OCI-LY7 (cell line): Measurements from ENCODE around the gene BTRC. TPM values are rescaled to one million over a fixed set of nuclear protein-coding genes. Genes with fewer than 3 reads are reported as not detected.
"Not testable (repeated sequence)": the region's sequence is repeated elsewhere in the genome, so short reads cannot be mapped to it uniquely, and the experiment has no call there.

ENCODE experiments used
- BruUV-seq: library from RNA; stranded (reverse); fragments of 400-500 nt; replicated peaks from 2 replicates; lab custom pipeline; 2021; lab: Mats Ljungman, UMichigan
- CTCF ChIA-PET: fragments of 300-600 bp; sonication (Branson Sonifier 250); formaldehyde crosslinking; loops from one replicate; lab custom pipeline; 2022; ENCODE audit warnings: antibody characterized with exemption; ENCODE audit not compliant: unreplicated experiment; lab: Charles Lee
- POLR2A ChIA-PET: fragments of 300-600 bp; sonication (Branson Sonifier 250); formaldehyde crosslinking; loops from one replicate; lab custom pipeline; 2022; ENCODE audit warnings: antibody characterized with exemption; lab: Charles Lee
- DNase-seq: peaks from one replicate; pipeline ENCODE4 v3.0.0-alpha.2; 2015; ENCODE audit warnings: low spot score
- H2AFZ ChIP-seq: fragments of 200-600 bp; sonication (generic), shearing (Covaris generic); 2 replicates; pipeline ENCODE4 v1.6.1; 2014; ENCODE audit warnings: mild to moderate bottlenecking, antibody characterized with exemption, low read length, moderate library complexity
- H3K27ac ChIP-seq: fragments of 200-600 bp; sonication (generic); 2 replicates; pipeline ENCODE4 v1.5.1; 2014; ENCODE audit warnings: mixed run types, low read depth, mild to moderate bottlenecking, moderate library complexity, low read length, inconsistent platforms; ENCODE audit not compliant: poor library complexity, severe bottlenecking
- H3K36me3 ChIP-seq: fragments of 200-600 bp; sonication (generic); 2 replicates; pipeline ENCODE4 v1.6.1; 2014; ENCODE audit warnings: mild to moderate bottlenecking, antibody characterized with exemption, low read length, moderate library complexity, mixed read lengths; ENCODE audit not compliant: insufficient read depth
- H3K4me1 ChIP-seq: fragments of 200-600 bp; sonication (generic); 2 replicates; pipeline ENCODE4 v1.5.1; 2014; ENCODE audit warnings: mild to moderate bottlenecking, low read length; ENCODE audit not compliant: insufficient read depth, poor library complexity, severe bottlenecking
- H3K4me2 ChIP-seq: fragments of 200-600 bp; sonication (generic); 2 replicates; pipeline ENCODE4 v1.6.1; 2014; ENCODE audit warnings: mild to moderate bottlenecking, low read length
- H3K4me3 ChIP-seq: fragments of 200-600 bp; sonication (generic); 2 replicates; pipeline ENCODE4 v1.5.1; 2014; ENCODE audit warnings: mild to moderate bottlenecking, low read depth, low read length; ENCODE audit not compliant: poor library complexity, severe bottlenecking
- H3K79me2 ChIP-seq: fragments of 200-600 bp; sonication (generic); 2 replicates; pipeline ENCODE4 v1.6.1; 2016; ENCODE audit warnings: low read depth, mild to moderate bottlenecking, low read length, moderate library complexity, mixed read lengths; ENCODE audit not compliant: insufficient read depth
- H3K9me2 ChIP-seq: fragments of 200-600 bp; sonication (generic); 2 replicates; pipeline ENCODE4 v1.6.1; 2016; ENCODE audit warnings: mild to moderate bottlenecking, low read length, mixed read lengths; ENCODE audit not compliant: insufficient read depth
- H3K9me3 ChIP-seq: fragments of 200-600 bp; sonication (generic); 2 replicates; pipeline ENCODE4 v1.6.1; 2014; ENCODE audit warnings: mild to moderate bottlenecking, mixed run types, low read length, mixed read lengths
- H4K20me1 ChIP-seq: fragments of 200-600 bp; sonication (generic); 2 replicates; pipeline ENCODE4 v1.6.1; 2014; ENCODE audit warnings: mild to moderate bottlenecking, antibody characterized with exemption, low read length, moderate library complexity, mixed read lengths; ENCODE audit not compliant: insufficient read depth
- EZH2phosphoT487 ChIP-seq: fragments of 200-600 bp; sonication (generic); IDR thresholded peaks from 2 replicates; pipeline ENCODE4 v1.6.1; 2018; ENCODE audit warnings: low read depth, borderline replicate concordance, mild to moderate bottlenecking, mixed run types, antibody characterized with exemption, low read length, moderate library complexity, mixed read lengths
- intact Hi-C: fragments of 100-400 bp; cut with micrococcal nuclease; formaldehyde crosslinking; loops from one replicate; pipeline ENCODE4 v1.10.0; 2022; ENCODE audit not compliant: unreplicated experiment
- total RNA-seq, 2 experiments: library from RNA; depleted of rRNA in 1 of 2; stranded (reverse); fragments of >200 nt in 1 of 2; shearing (Covaris generic) in 1 of 2; gene quantifications; 2 replicates each; pipeline ENCODE4 v1.2.3, GENCODE V29; 2014 to 2022
- TF ChIP-seq, protein P1 (sequence below): fragments of 200-600 bp; sonication (generic); conservative IDR thresholded peaks from 2 replicates; pipeline ENCODE4 v1.5.1; 2014; ENCODE audit warnings: mild to moderate bottlenecking, antibody characterized with exemption, low read length, moderate library complexity, mixed read lengths

Gene BTRC
- total RNA-seq, 2 experiments from 2014 or later = 6.1 to 17.8 TPM

GRCh38 chr10:101322266-101323108 lies 31.5 kb upstream of the BTRC start:
- no peak overlapping the region for H3K4me2 ChIP-seq
- no peak for TF ChIP-seq EZH2phosphoT487
- TF ChIP-seq, protein P1, sequence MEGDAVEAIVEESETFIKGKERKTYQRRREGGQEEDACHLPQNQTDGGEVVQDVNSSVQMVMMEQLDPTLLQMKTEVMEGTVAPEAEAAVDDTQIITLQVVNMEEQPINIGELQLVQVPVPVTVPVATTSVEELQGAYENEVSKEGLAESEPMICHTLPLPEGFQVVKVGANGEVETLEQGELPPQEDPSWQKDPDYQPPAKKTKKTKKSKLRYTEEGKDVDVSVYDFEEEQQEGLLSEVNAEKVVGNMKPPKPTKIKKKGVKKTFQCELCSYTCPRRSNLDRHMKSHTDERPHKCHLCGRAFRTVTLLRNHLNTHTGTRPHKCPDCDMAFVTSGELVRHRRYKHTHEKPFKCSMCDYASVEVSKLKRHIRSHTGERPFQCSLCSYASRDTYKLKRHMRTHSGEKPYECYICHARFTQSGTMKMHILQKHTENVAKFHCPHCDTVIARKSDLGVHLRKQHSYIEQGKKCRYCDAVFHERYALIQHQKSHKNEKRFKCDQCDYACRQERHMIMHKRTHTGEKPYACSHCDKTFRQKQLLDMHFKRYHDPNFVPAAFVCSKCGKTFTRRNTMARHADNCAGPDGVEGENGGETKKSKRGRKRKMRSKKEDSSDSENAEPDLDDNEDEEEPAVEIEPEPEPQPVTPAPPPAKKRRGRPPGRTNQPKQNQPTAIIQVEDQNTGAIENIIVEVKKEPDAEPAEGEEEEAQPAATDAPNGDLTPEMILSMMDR = no peak
- H3K36me3 ChIP-seq = no peaks in the 10 kb centered on the region
- CTCF ChIA-PET = no interaction called here
- H3K9me2 ChIP-seq = no peaks in the 10 kb centered on the region
- no peaks in the 10 kb centered on the region for H4K20me1 ChIP-seq
- no peaks in the 10 kb centered on the region for H3K4me1 ChIP-seq
- no peak overlapping the region for H3K27ac ChIP-seq
- H3K9me3 ChIP-seq = 0 out of 2 replicates have a peak, but pooled peaks cover 6% of the 10 kb centered on the region
- H3K79me2 ChIP-seq = no peaks in the 10 kb centered on the region
- BruUV-seq = no TSS peak
- POLR2A ChIA-PET = no interaction called here
- no peak overlapping the region for H2AFZ ChIP-seq
- intact Hi-C loops = no loop called here
- H3K4me3 ChIP-seq = no peak overlapping the region
- DNase-seq = no peak

- Histone ChIP-seq H3K27ac (no peak overlapping the region), H4K20me1 (no peaks in the 10 kb centered on the region), H3K36me3 (no peaks in the 10 kb centered on the region), H2AFZ (no peak overlapping the region), H3K9me2 (no peaks in the 10 kb centered on the region), H3K9me3 (0 out of 2 replicates have a peak, but pooled peaks cover 7% of the 10 kb centered on the region), H3K4me1 (no peaks in the 10 kb centered on the region), H3K4me2 (no peak overlapping the region), H3K4me3 (no peak overlapping the region), H3K79me2 (no peaks in the 10 kb centered on the region)
- BruUV-seq = no TSS peak
- intact Hi-C loops = no loop called here
- no peak for DNase-seq
- ChIA-PET POLR2A (no interaction called here), CTCF (no interaction called here)
- TF ChIP-seq, protein P1 = no peak
Observed at GRCh38 chr10:101323495-101323894, 30.5 kb upstream of the BTRC start.

DNA sequence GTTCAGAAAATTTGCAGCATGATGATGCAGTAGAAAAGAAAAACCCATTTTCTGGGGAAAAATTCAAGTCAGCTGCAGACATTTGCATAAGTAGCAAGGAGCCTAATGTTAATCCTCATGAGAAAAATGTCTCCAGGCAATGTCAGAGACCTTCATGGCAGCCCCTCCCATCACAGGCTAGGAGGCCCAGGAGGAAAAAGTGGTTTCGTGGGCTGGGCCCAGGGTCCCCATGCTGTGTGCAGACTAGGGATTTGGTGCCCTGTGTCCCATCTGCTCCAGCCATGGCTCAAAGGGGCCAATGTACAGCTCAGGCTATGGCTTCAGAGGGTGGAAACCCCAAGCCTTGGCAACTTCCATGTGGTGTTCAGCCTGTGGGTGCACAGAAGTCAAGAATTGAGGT lies 26.5 kb upstream of the BTRC start:
- H2AFZ ChIP-seq, H3K4me3 ChIP-seq, H3K36me3 ChIP-seq, H3K9me2 ChIP-seq, intact Hi-C loops, H3K4me2 ChIP-seq, H3K79me2 ChIP-seq, H3K9me3 ChIP-seq, DNase-seq, CTCF ChIA-PET, H3K4me1 ChIP-seq, H3K27ac ChIP-seq, BruUV-seq, H4K20me1 ChIP-seq: not testable (repeated sequence)
- POLR2A ChIA-PET = interaction anchor here (1.0 kb wide), 1 partner anchor 18 kb away, joined by 3 read pairs; no protein-coding TSS in a partner anchor
